H1 (cell line): Measurements from ENCODE around the gene MAP3K15. TPM values are rescaled to one million over a fixed set of nuclear protein-coding genes. Genes with fewer than 3 reads are reported as not detected.

Experiments used
- CTCF ChIA-PET: fragments of 300-600 bp; sonication (Branson Sonifier 250); formaldehyde crosslinking; loops from one replicate; lab custom pipeline; 2021; ENCODE audit not compliant: partially characterized antibody; lab: Charles Lee
- POLR2A ChIA-PET: fragments of 300-600 bp; sonication (Branson Sonifier 250); formaldehyde crosslinking; loops from one replicate; lab custom pipeline; 2021; ENCODE audit warnings: inconsistent platforms; ENCODE audit not compliant: partially characterized antibody; lab: Charles Lee
- DNase-seq, 2 experiments: peaks; one replicate each; pipeline versions ENCODE4 v3.0.0 to v3.0.0-alpha.2; 2010 to 2022; ENCODE audit warnings: low spot score in 2 of 2, low read depth in 1 of 2, mixed read lengths in 1 of 2
- FAIRE-seq: peaks from 2 replicates; lab custom pipeline; 2011; peaks lifted over from hg19 to GRCh38; lab: Jason Lieb, UNC
- H2AFZ ChIP-seq: 2 replicates; pipeline ENCODE4 v1.8.1; 2012; ENCODE audit warnings: low read length, inconsistent platforms
- H2AK5ac ChIP-seq: 2 replicates; pipeline ENCODE4 v1.6.1; 2013; ENCODE audit warnings: low read depth, low read length
- H2BK120ac ChIP-seq: replicated peaks from 2 replicates; pipeline ENCODE3; 2013; ENCODE audit warnings: low read depth, low read length, inconsistent platforms
- H2BK12ac ChIP-seq: 2 replicates; pipeline ENCODE4 v1.6.1; 2013; ENCODE audit warnings: low read depth, low read length
- H2BK15ac ChIP-seq: 2 replicates; pipeline ENCODE4 v1.6.1; 2013; ENCODE audit warnings: low read length
- H2BK20ac ChIP-seq: 2 replicates; pipeline ENCODE4 v1.6.1; 2013; ENCODE audit warnings: low read length
- H2BK5ac ChIP-seq: 2 replicates; pipeline ENCODE4 v1.6.1; 2013; ENCODE audit warnings: low read depth, low read length
- H3K14ac ChIP-seq: 2 replicates; pipeline ENCODE4 v1.6.1; 2013; ENCODE audit warnings: inconsistent platforms; ENCODE audit not compliant: insufficient read length
- H3K18ac ChIP-seq: 2 replicates; pipeline ENCODE4 v1.6.1; 2013; ENCODE audit warnings: low read length; ENCODE audit errors: extremely low read depth
- H3K23ac ChIP-seq: 2 replicates; pipeline ENCODE4 v1.6.1; 2013; ENCODE audit warnings: inconsistent platforms; ENCODE audit not compliant: insufficient read length
- H3K23me2 ChIP-seq: 2 replicates; pipeline ENCODE4 v1.6.1; 2013; ENCODE audit warnings: low read depth, low read length
- H3K27ac ChIP-seq: 2 replicates; pipeline ENCODE4 v1.6.1; 2011; ENCODE audit warnings: low read depth, low read length, inconsistent platforms
- H3K27me3 ChIP-seq, 4 experiments: replicated peaks in 1 of 4; 1 replicate in 1 of 4; 2 replicates in 3 of 4; pipeline versions ENCODE4 v1.6.1 to v1.8.1; 2011 to 2013; ENCODE audit warnings: low read length in 3 of 4, mild to moderate bottlenecking in 3 of 4, inconsistent platforms in 2 of 4, mixed read lengths in 2 of 4, moderate library complexity in 1 of 4; ENCODE audit not compliant: control insufficient read depth in 3 of 4, insufficient read depth in 3 of 4; ENCODE audit errors: extremely low read depth in 1 of 4
- H3K36me3 ChIP-seq, 4 experiments: 2 replicates each; pipeline versions ENCODE4 v1.6.1 to v1.8.1; 2011 to 2013; ENCODE audit warnings: mild to moderate bottlenecking in 4 of 4, low read length in 3 of 4, moderate library complexity in 2 of 4, control low read depth in 1 of 4, inconsistent platforms in 1 of 4; ENCODE audit not compliant: insufficient read depth in 4 of 4, control insufficient read depth in 2 of 4
- H3K4ac ChIP-seq: replicated peaks from 2 replicates; pipeline ENCODE3; 2013; ENCODE audit warnings: low read length, low read depth, mixed read lengths, inconsistent platforms; ENCODE audit not compliant: insufficient read length
- H3K4me1 ChIP-seq, 4 experiments: replicated peaks in 1 of 4; 1 replicate in 1 of 4; 2 replicates in 3 of 4; pipeline versions ENCODE4 v1.6.1 to v1.8.1; 2011 to 2013; ENCODE audit warnings: low read length in 3 of 4, inconsistent platforms in 2 of 4, mixed read lengths in 1 of 4; ENCODE audit not compliant: insufficient read depth in 4 of 4, control insufficient read depth in 3 of 4
- H3K4me2 ChIP-seq, 2 experiments: 2 replicates each; pipeline versions ENCODE4 v1.6.1 to v1.8.1; 2011 to 2013; ENCODE audit warnings: low read depth in 2 of 2, low read length in 2 of 2, control low read depth in 1 of 2, inconsistent platforms in 1 of 2, mild to moderate bottlenecking in 1 of 2; ENCODE audit not compliant: insufficient read depth in 1 of 2
- H3K4me3 ChIP-seq, 4 experiments: fragments of 200-600, 300-600 bp in 1 of 4; sonication (generic), shearing (Covaris generic), sonication (Bioruptor Twin) in 1 of 4; 2 replicates each; pipeline versions ENCODE4 v1.5.1 to v1.8.1; 2011 to 2016; ENCODE audit warnings: low read length in 4 of 4, low read depth in 3 of 4, control low read depth in 2 of 4, inconsistent platforms in 2 of 4, mild to moderate bottlenecking in 2 of 4, mixed read lengths in 1 of 4, moderate library complexity in 1 of 4; ENCODE audit not compliant: insufficient read depth in 2 of 4; ENCODE audit errors: extremely low read depth in 1 of 4
- H3K56ac ChIP-seq: replicated peaks from 2 replicates; pipeline ENCODE3; 2013; ENCODE audit warnings: low read depth, mild to moderate bottlenecking, mixed read lengths, low read length, inconsistent platforms; ENCODE audit not compliant: insufficient read length
- H3K79me1 ChIP-seq: 2 replicates; pipeline ENCODE4 v1.6.1; 2013; ENCODE audit warnings: low read depth, low read length, control low read depth
- H3K79me2 ChIP-seq, 2 experiments: 2 replicates each; pipeline versions ENCODE4 v1.6.1 to v1.8.1; 2012 to 2013; ENCODE audit warnings: low read length in 2 of 2, mild to moderate bottlenecking in 2 of 2, inconsistent platforms in 1 of 2; ENCODE audit not compliant: insufficient read depth in 2 of 2, control insufficient read depth in 1 of 2
- H3K9ac ChIP-seq, 4 experiments: replicated peaks in 1 of 4; 1 replicate in 1 of 4; 2 replicates in 3 of 4; pipeline versions ENCODE4 v1.6.1 to v1.8.1; 2011 to 2013; ENCODE audit warnings: low read depth in 3 of 4, low read length in 3 of 4, control low read depth in 2 of 4, mild to moderate bottlenecking in 2 of 4, moderate library complexity in 2 of 4, inconsistent platforms in 1 of 4; ENCODE audit errors: extremely low read depth in 1 of 4
- H3K9me3 ChIP-seq, 2 experiments: 2 replicates each; pipeline versions ENCODE4 v1.6.1 to v1.8.1; 2012 to 2013; ENCODE audit warnings: mild to moderate bottlenecking in 2 of 2, moderate library complexity in 2 of 2, control low read depth in 1 of 2, inconsistent platforms in 1 of 2, low read depth in 1 of 2, low read length in 1 of 2, mixed read lengths in 1 of 2; ENCODE audit not compliant: insufficient read depth in 2 of 2
- H4K20me1 ChIP-seq, 2 experiments: replicated peaks in 1 of 2; 2 replicates each; pipeline versions ENCODE3 to v1.8.1; 2011 to 2013; ENCODE audit warnings: inconsistent platforms in 2 of 2, low read length in 2 of 2, mild to moderate bottlenecking in 1 of 2; ENCODE audit not compliant: insufficient read depth in 2 of 2, control insufficient read depth in 1 of 2
- H4K5ac ChIP-seq: 2 replicates; pipeline ENCODE4 v1.6.1; 2013; ENCODE audit warnings: low read length, low read depth, mixed read lengths, inconsistent platforms; ENCODE audit not compliant: insufficient read length
- H4K8ac ChIP-seq: 2 replicates; pipeline ENCODE4 v1.8.0; 2013; ENCODE audit warnings: mild to moderate bottlenecking, moderate library complexity, low read length, inconsistent platforms; ENCODE audit not compliant: insufficient read depth; ENCODE audit errors: extremely low read depth
- H4K91ac ChIP-seq: replicated peaks from 2 replicates; pipeline ENCODE3; 2013; ENCODE audit warnings: low read length, mixed read lengths, inconsistent platforms; ENCODE audit not compliant: insufficient read length
- CBX8 ChIP-seq: fragments of 300-800, 300-1000 bp; sonication (generic); IDR thresholded peaks from 2 replicates; pipeline ENCODE4 v1.7.1; 2016; ENCODE audit warnings: low read depth, low read length, borderline replicate concordance
- GABPA ChIP-seq: IDR thresholded peaks from 2 replicates; pipeline ENCODE4 v1.6.1; 2011; ENCODE audit warnings: mild to moderate bottlenecking, low read length, moderate library complexity, borderline replicate concordance; ENCODE audit not compliant: insufficient read depth
- HDAC6 ChIP-seq: IDR thresholded peaks from one replicate; pipeline ENCODE4 v1.7.1; 2012; ENCODE audit warnings: low read depth, mild to moderate bottlenecking, inconsistent platforms, low read length, moderate library complexity
- JUND ChIP-seq: IDR thresholded peaks from 2 replicates; pipeline ENCODE4 v1.6.1; 2011; ENCODE audit warnings: mild to moderate bottlenecking, improper control_type of control experiment, low read length
- PHF8 ChIP-seq: fragments of 200-600 bp; sonication (generic); conservative IDR thresholded peaks from 2 replicates; pipeline ENCODE4 v1.7.1; 2012; ENCODE audit warnings: low read depth, mild to moderate bottlenecking, inconsistent platforms, low read length, moderate library complexity
- RAD21 ChIP-seq, 2 experiments: IDR thresholded peaks in 1 of 2; conservative IDR thresholded peaks in 1 of 2; 2 replicates each; pipeline ENCODE4 v1.6.1; 2011; ENCODE audit warnings: low read depth in 2 of 2, low read length in 2 of 2, improper control_type of control experiment in 1 of 2, inconsistent platforms in 1 of 2, mild to moderate bottlenecking in 1 of 2, moderate library complexity in 1 of 2
- RXRA ChIP-seq: IDR thresholded peaks from 2 replicates; pipeline ENCODE4 v1.6.1; 2011; ENCODE audit warnings: low read depth, mild to moderate bottlenecking, low read length, moderate library complexity; ENCODE audit not compliant: insufficient read depth
- SIN3A ChIP-seq, 2 experiments: IDR thresholded peaks in 1 of 2; conservative IDR thresholded peaks in 1 of 2; 2 replicates each; pipeline ENCODE4 v1.6.1; 2011 to 2012; ENCODE audit warnings: low read length in 2 of 2, improper control_type of control experiment in 1 of 2, low read depth in 1 of 2, mild to moderate bottlenecking in 1 of 2
- SP4 ChIP-seq: IDR thresholded peaks from 2 replicates; pipeline ENCODE4 v1.6.1; 2012; ENCODE audit warnings: low read length, inconsistent platforms
- SRF ChIP-seq: IDR thresholded peaks from 2 replicates; pipeline ENCODE4 v1.6.1; 2011; ENCODE audit warnings: mild to moderate bottlenecking, low read depth, low read length, moderate library complexity
- WGBS, 2 experiments: shearing (Covaris generic) in 1 of 2; methylation state at CpG; one replicate each; pipeline versions ENCODE4 v1.1.6 to v1.1.7; 2013 to 2015; ENCODE audit warnings: low lambda C conversion rate in 2 of 2, mixed read lengths in 2 of 2, inconsistent platforms in 1 of 2, low coverage in 1 of 2, missing lambda C conversion rate in 1 of 2; ENCODE audit not compliant: insufficient replicate concordance in 2 of 2, insufficient coverage in 1 of 2, insufficient read length in 1 of 2; ENCODE audit errors: extremely low coverage in 1 of 2, missing lambda C conversion rate in 1 of 2; 5-methylcytosine and 5-hydroxymethylcytosine counted together
- polyA plus RNA-seq, 7 experiments: library from polyadenylated mRNA; depleted of rRNA in 3 of 7; stranded (reverse) in 5 of 7; unstranded in 2 of 7; fragments of >200 nt in 5 of 7; fragments of 200-250 nt in 2 of 7; gene quantifications; 1 replicate in 5 of 7; 2 replicates in 1 of 7; 4 replicates in 1 of 7; pipeline versions ENCODE4 v1.2.1 to v1.2.3, GENCODE V29; 2011 to 2013; ENCODE audit warnings: missing spikeins in 2 of 7, mixed read lengths in 2 of 7
- total RNA-seq: library from RNA; stranded (reverse); fragmentation: NEBNext Ultra II Directional; extraction: Animal tissue kit (Norgen Biotek cat#: 25700); gene quantifications from 2 replicates; pipeline ENCODE4 v1.2.1, GENCODE V29; 2021

The MAP3K15 gene
- total and polyA plus RNA-seq, 2 of the 8 experiments (the other 6 are each of a cell fraction or from before 2014, with no cell fraction given), result 1.8 to 2.4 TPM

- Histone ChIP-seq H2BK15ac (no peak overlapping the region), H3K14ac (no peak overlapping the region), H3K23ac (no peak overlapping the region), H4K20me1 (no peaks in the 10 kb centered on the region), H3K4me2 (no peak overlapping the region), H3K9ac (no peak overlapping the region), H3K36me3 (no peaks in the 10 kb centered on the region), H3K79me2 (no peaks in the 10 kb centered on the region), H2BK5ac (no peak overlapping the region), H2AK5ac (no peak overlapping the region), H3K23me2 (no peaks in the 10 kb centered on the region), H3K56ac (no peak overlapping the region), H3K4ac (no peak overlapping the region), H3K4me1 (no peaks in the 10 kb centered on the region), H3K4me3 (no peak overlapping the region), H3K18ac (no peak overlapping the region), H3K79me1 (no peaks in the 10 kb centered on the region), H2BK120ac (no peak overlapping the region), H3K9me3 (no peaks in the 10 kb centered on the region), H2BK20ac (no peak overlapping the region), H3K27me3 (no peaks in the 10 kb centered on the region), H2AFZ (no peak overlapping the region), H4K5ac (no peak overlapping the region), H4K91ac (no peak overlapping the region), H3K27ac (no peak overlapping the region), H4K8ac (no peak overlapping the region), H2BK12ac (no peak overlapping the region)
- FAIRE-seq, result no peak
- CTCF ChIA-PET, result no interaction called here
- no peak for DNase-seq
- POLR2A ChIA-PET, result interaction anchor here (1.0 kb wide), 1 partner anchor 84 kb away, joined by 4 read pairs; no protein-coding TSS in a partner anchor
- WGBS, 2 experiments, result 77% methylated on average over 7 of the region's 7 CpGs; no CpG with 5 or more reads in 1 of the 2 experiments
- no peak for TF ChIP-seq HDAC6
- TF ChIP-seq SIN3A (conservative IDR thresholded peaks at IDR 0.05 in 1 of 2, IDR thresholded peaks at IDR 0.05 in 1 of 2; ENCODE audit: low read depth in 1 of 2, low read length in 2 of 2), result no peak
- no peak for TF ChIP-seq SRF
- no peak for TF ChIP-seq RXRA
- no peak for TF ChIP-seq JUND
- TF ChIP-seq PHF8, result no peak
- no peak for TF ChIP-seq CBX8
- TF ChIP-seq RAD21 (IDR thresholded peaks at IDR 0.05 in 1 of 2, conservative IDR thresholded peaks at IDR 0.05 in 1 of 2; ENCODE audit: low read depth in 2 of 2, low read length in 2 of 2), result no peak
- no peak for TF ChIP-seq SP4
- no peak for TF ChIP-seq GABPA
These were observed 67.2 kb downstream of the MAP3K15 start for GRCh38 chrX:19448077-19448476.
